Karpas-422 (cell line): ENCODE data around the gene ALPK3. TPM values are rescaled to one million over a fixed set of nuclear protein-coding genes. Genes with fewer than 3 reads are reported as not detected.

Source experiments
- DNase-seq: peaks from one replicate; pipeline ENCODE4 v3.0.0-alpha.2; 2015
- H2AFZ ChIP-seq: fragments of 200-600 bp; sonication (generic); 2 replicates; pipeline ENCODE4 v1.6.1; 2014; ENCODE audit warnings: antibody characterized with exemption, low read length, mixed read lengths
- H3K27ac ChIP-seq: fragments of 200-600 bp; sonication (generic); 2 replicates; pipeline ENCODE4 v1.5.1; 2014; ENCODE audit warnings: mild to moderate bottlenecking, low read length, moderate library complexity
- H3K27me3 ChIP-seq: fragments of 200-600 bp; sonication (generic); 2 replicates; pipeline ENCODE4 v1.6.1; 2014; ENCODE audit warnings: low read length, mixed read lengths
- H3K36me3 ChIP-seq: fragments of 200-600 bp; sonication (generic); 2 replicates; pipeline ENCODE4 v1.6.1; 2014; ENCODE audit warnings: low read length, mixed read lengths; ENCODE audit not compliant: insufficient read depth
- H3K4me1 ChIP-seq: fragments of 200-600 bp; sonication (generic); 2 replicates; pipeline ENCODE4 v1.6.1; 2014; ENCODE audit warnings: mild to moderate bottlenecking, low read length, mixed read lengths
- H3K4me2 ChIP-seq: fragments of 200-600 bp; sonication (generic); 2 replicates; pipeline ENCODE4 v1.6.1; 2014; ENCODE audit warnings: low read length, low read depth, mild to moderate bottlenecking; ENCODE audit not compliant: poor library complexity, severe bottlenecking
- H3K4me3 ChIP-seq: fragments of 200-600 bp; sonication (generic); 2 replicates; pipeline ENCODE4 v1.5.1; 2014; ENCODE audit warnings: mild to moderate bottlenecking, antibody characterized with exemption, low read length, mixed read lengths
- H3K79me2 ChIP-seq: fragments of 200-600 bp; sonication (generic); 2 replicates; pipeline ENCODE4 v1.6.1; 2014; ENCODE audit warnings: mild to moderate bottlenecking, low read length, mixed read lengths
- H3K9ac ChIP-seq: fragments of 200-600 bp; sonication (generic); 2 replicates; pipeline ENCODE4 v1.6.0; 2014; ENCODE audit warnings: low read length
- H3K9me2 ChIP-seq: fragments of 200-600 bp; sonication (generic), shearing (Covaris generic); replicated peaks from 2 replicates; pipeline ENCODE4 v1.6.0; 2014; ENCODE audit warnings: mild to moderate bottlenecking, low read length, moderate library complexity; ENCODE audit not compliant: insufficient read depth
- H3K9me3 ChIP-seq: fragments of 300-700, 200-600 bp; sonication (generic); 2 replicates; pipeline ENCODE4 v1.6.1; 2014; ENCODE audit warnings: low read length, mixed read lengths
- H4K20me1 ChIP-seq: fragments of 200-600 bp; sonication (generic); 2 replicates; pipeline ENCODE4 v1.6.1; 2014; ENCODE audit warnings: mild to moderate bottlenecking, antibody characterized with exemption, low read length, low read depth; ENCODE audit not compliant: insufficient read depth
- total RNA-seq: library from RNA; depleted of rRNA; stranded (reverse); fragments of >200 nt; shearing (Covaris generic); gene quantifications from 2 replicates; pipeline ENCODE4 v1.2.3, GENCODE V29; 2014; ENCODE audit warnings: low replicate concordance

Gene ALPK3
- total RNA-seq, 1 experiment from 2014 or later: 0.07 TPM

DNA sequence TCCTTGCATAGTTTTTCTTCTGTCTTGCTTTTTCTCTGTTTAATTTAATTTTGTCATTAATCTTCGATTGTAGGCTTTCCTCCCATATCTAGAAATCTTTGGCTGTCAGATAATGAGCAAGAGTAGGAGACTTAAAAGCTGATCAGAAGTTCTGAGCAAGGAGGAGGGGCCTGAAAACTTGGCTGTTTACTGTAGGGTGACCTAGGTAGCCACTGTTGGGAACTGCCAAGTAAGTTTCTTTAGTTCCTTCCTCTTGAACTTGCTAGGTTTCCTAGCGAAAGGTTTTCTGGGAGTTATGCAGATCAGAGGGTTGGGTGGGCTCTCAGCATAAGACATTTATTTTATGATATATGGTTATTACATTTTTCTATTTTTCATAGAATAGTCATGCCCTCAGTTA lies 14.5 kb downstream of the ALPK3 start:
- Histone ChIP-seq H4K20me1 (no peaks in the 10 kb centered on the region), H3K4me1 (peaks cover 9% of the 10 kb centered on the region), H3K36me3 (no peaks in the 10 kb centered on the region), H3K9me3 (no peaks in the 10 kb centered on the region), H3K4me3 (no peak overlapping the region), H3K9ac (no peak overlapping the region), H3K4me2 (no peak overlapping the region), H3K27me3 (no peaks in the 10 kb centered on the region), H3K79me2 (no peaks in the 10 kb centered on the region), H3K9me2 (no peaks in the 10 kb centered on the region), H3K27ac (no peak overlapping the region), H2AFZ (no peak overlapping the region)
- no peak for DNase-seq

DNA sequence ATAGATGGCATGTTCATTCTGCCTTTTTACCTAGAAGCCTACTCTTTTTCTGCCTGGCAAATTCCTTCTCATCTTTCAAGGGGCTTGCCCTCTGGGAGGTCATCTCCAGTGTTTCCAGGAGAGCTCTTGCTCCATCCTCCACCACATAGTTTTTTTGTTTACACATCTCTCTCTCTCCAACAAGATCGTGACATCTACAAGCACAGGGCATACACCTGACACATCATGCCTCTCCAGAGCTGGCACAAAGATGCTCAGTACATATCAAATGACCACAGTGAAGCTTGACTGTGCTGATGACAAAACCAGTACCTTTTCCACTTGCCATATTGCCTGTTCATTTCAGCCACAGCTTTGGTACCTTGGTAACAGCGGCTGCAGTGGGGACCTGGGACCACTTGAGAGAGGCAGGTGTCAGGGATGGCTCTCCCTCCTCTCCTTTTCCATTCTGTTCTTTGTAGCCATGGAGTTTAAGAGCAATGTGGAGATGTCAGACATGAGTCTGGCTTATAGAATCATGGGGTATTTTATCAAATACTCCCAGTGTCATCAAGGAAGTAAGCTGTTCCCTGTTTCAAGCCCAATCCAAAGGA lies 15.4 kb downstream of the ALPK3 start:
- H3K79me2 ChIP-seq: no peaks in the 10 kb centered on the region
- H3K9ac ChIP-seq: no peak overlapping the region
- H4K20me1 ChIP-seq: no peaks in the 10 kb centered on the region
- no peaks in the 10 kb centered on the region for H3K9me2 ChIP-seq
- no peak overlapping the region for H3K27ac ChIP-seq
- no peaks in the 10 kb centered on the region for H3K36me3 ChIP-seq
- H3K9me3 ChIP-seq: no peaks in the 10 kb centered on the region
- H3K4me3 ChIP-seq: no peak overlapping the region
- H2AFZ ChIP-seq: no peak overlapping the region
- peaks cover 9% of the 10 kb centered on the region for H3K4me1 ChIP-seq
- no peak overlapping the region for H3K4me2 ChIP-seq
- no peak for DNase-seq
- H3K27me3 ChIP-seq: no peaks in the 10 kb centered on the region

DNA sequence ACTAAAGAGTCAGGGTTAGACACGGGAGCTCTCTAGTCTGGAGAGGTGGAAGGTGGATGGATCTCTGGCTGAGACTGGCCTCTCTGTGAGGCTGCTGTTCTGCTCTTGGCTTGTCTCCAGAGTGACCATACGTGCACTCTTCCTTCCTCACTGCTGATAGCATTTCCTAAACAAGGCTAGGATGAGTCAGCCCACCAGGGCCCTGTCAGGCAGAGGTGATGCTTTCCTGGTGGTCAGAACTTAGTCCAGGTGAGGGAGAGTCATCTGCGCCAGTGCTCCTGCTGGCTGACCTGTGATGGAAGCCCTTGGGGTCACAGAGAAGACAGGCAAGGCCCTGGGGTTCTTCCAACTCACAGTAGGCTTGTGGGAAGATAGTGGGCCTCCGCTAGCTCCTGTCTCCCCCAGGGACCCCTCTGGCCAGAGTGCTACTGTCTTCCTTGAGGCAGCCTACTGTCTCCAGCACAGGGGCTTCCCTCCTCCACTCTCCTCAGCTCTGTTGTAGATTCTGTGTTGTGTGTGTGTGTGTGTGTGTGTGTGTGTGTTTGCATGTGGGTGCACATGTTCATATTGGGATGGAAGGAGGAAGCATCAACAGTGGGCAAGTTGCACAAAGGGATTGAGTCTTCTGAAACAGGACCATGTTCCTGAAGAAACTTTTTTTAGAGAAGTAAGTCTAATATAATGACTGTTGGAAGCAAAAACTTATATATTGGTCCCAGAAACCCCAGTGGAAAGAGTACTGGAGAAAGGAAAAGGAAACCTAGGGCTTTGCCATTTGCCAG lies 16.5 kb downstream of the ALPK3 start:
- no peaks in the 10 kb centered on the region for H3K36me3 ChIP-seq
- H3K4me1 ChIP-seq: peaks cover 9% of the 10 kb centered on the region
- H3K27ac ChIP-seq: no peak overlapping the region
- no peak overlapping the region for H3K4me2 ChIP-seq
- H3K9me3 ChIP-seq: no peaks in the 10 kb centered on the region
- no peak overlapping the region for H3K4me3 ChIP-seq
- no peaks in the 10 kb centered on the region for H3K79me2 ChIP-seq
- H4K20me1 ChIP-seq: no peaks in the 10 kb centered on the region
- H2AFZ ChIP-seq: no peak overlapping the region
- no peak overlapping the region for H3K9ac ChIP-seq
- no peaks in the 10 kb centered on the region for H3K9me2 ChIP-seq
- DNase-seq: no peak
- H3K27me3 ChIP-seq: no peaks in the 10 kb centered on the region

DNA sequence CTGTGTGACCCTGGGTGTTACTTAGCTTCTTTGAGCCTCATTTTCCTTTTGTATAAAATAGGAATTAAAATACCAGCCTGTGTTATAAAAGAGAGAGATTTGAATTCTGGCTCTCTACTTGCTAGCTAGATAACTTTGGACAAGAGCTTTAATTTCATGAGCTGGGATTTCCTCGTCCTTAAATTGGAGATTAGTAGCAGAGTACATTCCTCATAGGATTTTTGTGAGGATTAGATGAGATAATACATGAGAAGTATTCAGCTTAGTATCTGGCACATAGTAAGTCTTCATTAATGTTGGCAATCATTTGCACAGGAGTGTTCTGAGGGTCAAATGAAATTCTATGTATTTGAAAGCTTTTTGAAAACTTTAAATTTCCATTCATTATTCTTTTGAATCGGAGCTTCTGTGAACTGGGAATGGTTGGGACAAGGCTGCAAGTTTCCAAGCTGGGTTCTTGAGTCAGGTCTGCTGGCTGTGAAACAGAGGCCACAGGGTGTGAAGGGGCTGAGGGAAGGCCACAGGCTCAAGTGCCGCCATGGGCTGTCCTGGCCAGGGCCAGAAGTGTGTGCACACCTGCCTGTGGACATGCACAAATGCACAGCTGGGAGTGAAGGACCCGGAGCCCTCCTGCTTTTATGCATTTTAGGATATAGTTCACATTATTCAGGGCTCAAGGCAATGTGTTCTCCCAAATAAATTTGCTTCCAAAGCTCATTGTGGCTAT lies 17.2 kb downstream of the ALPK3 start:
- Histone ChIP-seq H3K9ac (no peak overlapping the region), H3K79me2 (no peaks in the 10 kb centered on the region), H3K36me3 (no peaks in the 10 kb centered on the region), H3K9me2 (no peaks in the 10 kb centered on the region), H3K4me3 (no peak overlapping the region), H4K20me1 (no peaks in the 10 kb centered on the region), H3K9me3 (no peaks in the 10 kb centered on the region), H3K4me1 (peaks cover 4% of the 10 kb centered on the region), H3K4me2 (no peak overlapping the region), H3K27ac (no peak overlapping the region), H2AFZ (no peak overlapping the region), H3K27me3 (no peaks in the 10 kb centered on the region)
- no peak for DNase-seq

DNA sequence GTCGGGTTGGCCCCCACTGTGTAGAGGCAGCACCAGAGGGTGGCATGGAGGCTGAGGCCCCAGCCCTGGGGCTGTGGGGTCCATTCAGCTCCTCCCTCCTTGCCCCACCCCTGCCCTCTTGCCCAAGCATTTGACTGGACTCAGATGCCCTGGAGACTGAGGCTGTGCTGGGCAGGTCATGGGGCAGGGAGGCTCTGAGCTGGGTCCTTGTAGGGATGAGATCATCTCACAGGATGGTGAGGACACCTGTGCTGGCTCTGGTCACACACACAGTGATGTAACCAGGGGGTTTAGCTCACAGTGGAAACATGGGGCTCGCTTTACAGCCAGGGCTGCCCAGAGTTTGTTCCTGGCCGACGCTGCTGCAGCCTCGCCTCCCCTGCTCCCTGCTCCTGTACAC lies 17.8 kb downstream of the ALPK3 start:
- Histone ChIP-seq H3K27me3 (no peaks in the 10 kb centered on the region), H4K20me1 (no peaks in the 10 kb centered on the region), H3K9me2 (no peaks in the 10 kb centered on the region), H2AFZ (no peak overlapping the region), H3K9ac (no peak overlapping the region), H3K4me3 (no peak overlapping the region), H3K79me2 (no peaks in the 10 kb centered on the region), H3K36me3 (no peaks in the 10 kb centered on the region), H3K4me1 (no peaks in the 10 kb centered on the region), H3K27ac (no peak overlapping the region), H3K9me3 (no peaks in the 10 kb centered on the region), H3K4me2 (no peak overlapping the region)
- no peak for DNase-seq

DNA sequence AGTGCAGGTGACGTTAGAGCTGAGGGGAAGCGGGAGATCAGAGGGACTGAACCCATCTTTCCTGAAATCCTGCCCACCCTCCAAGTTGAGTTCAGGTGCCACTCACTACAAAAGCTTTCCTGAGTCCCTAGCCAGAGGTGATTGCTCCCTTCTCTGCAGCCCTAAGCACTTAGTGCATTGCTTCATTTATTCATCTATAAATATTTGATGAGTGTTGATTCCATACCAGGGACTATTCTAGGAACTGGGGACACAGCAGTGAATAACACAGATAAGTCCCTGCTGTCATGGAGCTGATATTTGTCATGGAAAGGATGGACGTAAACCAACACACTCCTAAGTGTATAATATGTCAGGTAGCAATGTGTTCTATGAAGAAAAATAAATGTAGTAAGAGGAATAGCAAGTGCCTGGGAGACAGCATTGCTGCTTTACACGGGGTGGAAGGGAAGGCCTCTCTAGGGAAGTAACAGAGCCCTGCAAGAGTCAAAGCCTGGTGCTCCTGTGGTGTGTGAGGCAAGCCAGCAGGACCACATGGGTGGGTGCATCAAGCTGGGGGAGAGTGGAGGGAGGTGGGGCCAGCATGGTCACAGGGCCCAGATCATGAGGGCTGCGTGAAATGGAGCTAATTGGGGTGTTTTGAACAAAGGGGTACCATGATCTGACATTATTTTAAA lies 18.6 kb downstream of the ALPK3 start:
- no peak overlapping the region for H2AFZ ChIP-seq
- H4K20me1 ChIP-seq: no peaks in the 10 kb centered on the region
- H3K27ac ChIP-seq: no peak overlapping the region
- H3K9me3 ChIP-seq: no peaks in the 10 kb centered on the region
- H3K79me2 ChIP-seq: no peaks in the 10 kb centered on the region
- no peak overlapping the region for H3K4me3 ChIP-seq
- no peak for DNase-seq
- no peaks in the 10 kb centered on the region for H3K4me1 ChIP-seq
- no peaks in the 10 kb centered on the region for H3K27me3 ChIP-seq
- no peaks in the 10 kb centered on the region for H3K9me2 ChIP-seq
- no peak overlapping the region for H3K9ac ChIP-seq
- H3K36me3 ChIP-seq: no peaks in the 10 kb centered on the region
- H3K4me2 ChIP-seq: no peak overlapping the region

DNA sequence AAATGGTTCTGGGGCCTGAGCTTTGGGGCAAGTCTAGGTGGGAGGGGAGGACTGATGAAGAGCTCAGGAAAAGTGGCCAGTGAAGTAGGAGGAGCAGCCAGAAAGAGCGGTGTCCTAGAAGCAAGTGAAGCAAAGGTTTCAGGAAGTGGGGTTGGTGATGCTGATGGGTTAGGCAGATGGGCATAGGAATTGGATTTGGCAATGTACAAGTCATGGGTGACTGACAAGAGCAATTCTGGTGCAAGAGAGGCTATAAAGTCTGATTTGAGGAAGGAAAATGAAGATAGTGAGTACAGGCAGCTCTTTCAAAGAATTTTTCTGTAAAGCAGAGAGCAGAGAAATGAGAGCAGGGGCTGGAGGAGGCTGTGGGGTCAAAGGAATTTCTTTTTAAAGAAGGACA lies 19.7 kb downstream of the ALPK3 start:
- H3K36me3 ChIP-seq: no peaks in the 10 kb centered on the region
- H3K9me3 ChIP-seq: no peaks in the 10 kb centered on the region
- no peak overlapping the region for H2AFZ ChIP-seq
- no peak overlapping the region for H3K4me2 ChIP-seq
- H3K27ac ChIP-seq: no peak overlapping the region
- H3K27me3 ChIP-seq: no peaks in the 10 kb centered on the region
- no peak overlapping the region for H3K4me3 ChIP-seq
- no peaks in the 10 kb centered on the region for H4K20me1 ChIP-seq
- no peaks in the 10 kb centered on the region for H3K9me2 ChIP-seq
- DNase-seq: no peak
- no peak overlapping the region for H3K9ac ChIP-seq
- no peaks in the 10 kb centered on the region for H3K79me2 ChIP-seq
- H3K4me1 ChIP-seq: no peaks in the 10 kb centered on the region

DNA sequence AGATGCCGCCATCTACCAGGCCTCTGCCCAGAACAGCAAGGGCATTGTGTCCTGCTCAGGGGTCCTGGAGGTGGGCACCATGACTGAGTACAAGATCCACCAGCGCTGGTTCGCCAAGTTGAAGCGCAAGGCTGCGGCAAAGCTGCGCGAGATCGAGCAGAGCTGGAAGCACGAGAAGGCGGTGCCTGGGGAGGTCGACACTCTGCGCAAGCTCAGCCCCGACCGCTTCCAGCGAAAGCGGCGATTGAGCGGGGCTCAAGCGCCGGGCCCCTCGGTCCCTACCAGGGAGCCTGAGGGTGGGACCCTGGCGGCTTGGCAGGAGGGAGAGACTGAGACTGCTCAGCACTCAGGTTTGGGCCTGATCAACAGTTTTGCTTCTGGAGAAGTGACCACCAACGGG lies 22.6 kb downstream of the ALPK3 start:
- no peak overlapping the region for H3K4me2 ChIP-seq
- H4K20me1 ChIP-seq: no peaks in the 10 kb centered on the region
- no peaks in the 10 kb centered on the region for H3K4me1 ChIP-seq
- no peaks in the 10 kb centered on the region for H3K36me3 ChIP-seq
- H3K27ac ChIP-seq: no peak overlapping the region
- no peaks in the 10 kb centered on the region for H3K9me3 ChIP-seq
- no peak overlapping the region for H3K4me3 ChIP-seq
- no peaks in the 10 kb centered on the region for H3K27me3 ChIP-seq
- H3K9me2 ChIP-seq: no peaks in the 10 kb centered on the region
- H3K79me2 ChIP-seq: no peaks in the 10 kb centered on the region
- no peak overlapping the region for H2AFZ ChIP-seq
- H3K9ac ChIP-seq: no peak overlapping the region
- DNase-seq: no peak
